Thyroid gland (tissue), 4 donors: Measurements from ENCODE around the gene ZNF599.

Source experiments
- POLR2A ChIP-seq, 2 donors: fragments of 450-650 bp; IDR thresholded peaks; one replicate each; pipeline ENCODE4 v1.6.1; 2017; ENCODE audit warnings: antibody characterized with exemption in 2 of 2, mild to moderate bottlenecking in 2 of 2, moderate library complexity in 1 of 2
- TF ChIP-seq, protein P1 (sequence below), 6 experiments: fragments of 200-600 bp in 3 of 6; fragments of 450-650 bp in 3 of 6; sonication (generic) in 3 of 6; IDR thresholded peaks; one replicate each; pipeline ENCODE4 v1.5.1; 2016 to 2019; ENCODE audit warnings: antibody characterized with exemption in 6 of 6, mild to moderate bottlenecking in 2 of 6, inconsistent platforms in 1 of 6, moderate library complexity in 1 of 6

DNA sequence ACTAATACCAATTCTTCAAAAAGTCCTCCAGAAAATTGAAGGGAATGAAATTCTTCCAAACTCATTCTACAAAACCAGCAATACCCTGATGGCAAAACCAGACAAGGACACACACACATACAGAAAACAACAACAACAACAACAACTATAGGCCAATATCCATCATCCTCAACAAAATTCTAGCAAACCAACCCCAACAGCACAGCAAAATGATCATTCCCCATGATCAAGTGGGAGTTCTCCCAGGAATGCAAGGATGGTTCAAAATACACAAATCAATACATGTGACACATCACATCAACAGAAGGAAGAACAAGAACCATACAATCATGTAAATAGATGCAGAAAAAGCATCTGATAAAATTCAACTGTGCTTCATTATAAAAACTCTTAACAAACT is 57.7 kb downstream of the ZNF599 start:
- no peak for TF ChIP-seq POLR2A (IDR thresholded peaks at IDR 0.05)
- TF ChIP-seq, protein P1, sequence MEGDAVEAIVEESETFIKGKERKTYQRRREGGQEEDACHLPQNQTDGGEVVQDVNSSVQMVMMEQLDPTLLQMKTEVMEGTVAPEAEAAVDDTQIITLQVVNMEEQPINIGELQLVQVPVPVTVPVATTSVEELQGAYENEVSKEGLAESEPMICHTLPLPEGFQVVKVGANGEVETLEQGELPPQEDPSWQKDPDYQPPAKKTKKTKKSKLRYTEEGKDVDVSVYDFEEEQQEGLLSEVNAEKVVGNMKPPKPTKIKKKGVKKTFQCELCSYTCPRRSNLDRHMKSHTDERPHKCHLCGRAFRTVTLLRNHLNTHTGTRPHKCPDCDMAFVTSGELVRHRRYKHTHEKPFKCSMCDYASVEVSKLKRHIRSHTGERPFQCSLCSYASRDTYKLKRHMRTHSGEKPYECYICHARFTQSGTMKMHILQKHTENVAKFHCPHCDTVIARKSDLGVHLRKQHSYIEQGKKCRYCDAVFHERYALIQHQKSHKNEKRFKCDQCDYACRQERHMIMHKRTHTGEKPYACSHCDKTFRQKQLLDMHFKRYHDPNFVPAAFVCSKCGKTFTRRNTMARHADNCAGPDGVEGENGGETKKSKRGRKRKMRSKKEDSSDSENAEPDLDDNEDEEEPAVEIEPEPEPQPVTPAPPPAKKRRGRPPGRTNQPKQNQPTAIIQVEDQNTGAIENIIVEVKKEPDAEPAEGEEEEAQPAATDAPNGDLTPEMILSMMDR (IDR thresholded peaks at IDR 0.05) = no peak
